HEK293T (cell line): Measurements from ENCODE around the gene ARHGAP22.

ENCODE experiments used
- CTCF ChIA-PET: fragments of 350-600 bp; formaldehyde crosslinking; extraction: SDS; loops from one replicate; lab custom pipeline; 2021; ENCODE audit warnings: antibody characterized with exemption, inconsistent platforms; lab: Yijun Ruan, JAX
- POLR2A ChIA-PET: fragments of 350-600 bp; formaldehyde crosslinking; extraction: SDS; loops from one replicate; lab custom pipeline; 2020; ENCODE audit warnings: antibody characterized with exemption, inconsistent platforms; lab: Yijun Ruan, JAX
- DNase-seq: peaks from one replicate; pipeline ENCODE4 v3.0.0; 2012; ENCODE audit warnings: mixed read lengths; ENCODE audit errors: extremely low spot score
- ARNT ChIP-seq: fragments of 450-650 bp; IDR thresholded peaks from 2 replicates; pipeline ENCODE4 v1.6.1; 2017; ENCODE audit warnings: mild to moderate bottlenecking
- BHLHE40 ChIP-seq: fragments of 450-650 bp; IDR thresholded peaks from 2 replicates; pipeline ENCODE4 v1.6.1; 2016; ENCODE audit warnings: mild to moderate bottlenecking, moderate library complexity, borderline replicate concordance
- CTBP1 ChIP-seq: fragments of 450-650 bp; IDR thresholded peaks from 2 replicates; pipeline ENCODE4 v1.6.1; 2016; ENCODE audit warnings: borderline replicate concordance
- ELF4 ChIP-seq: fragments of 450-650 bp; IDR thresholded peaks from 2 replicates; pipeline ENCODE4 v1.6.1; 2017; ENCODE audit warnings: antibody characterized with exemption
- FOXA1 ChIP-seq: fragments of 450-650 bp; IDR thresholded peaks from 2 replicates; pipeline ENCODE4 v1.6.1; 2016; ENCODE audit warnings: mild to moderate bottlenecking
- FOXK2 ChIP-seq: fragments of 450-650 bp; IDR thresholded peaks from 2 replicates; pipeline ENCODE4 v1.6.1; 2016; ENCODE audit warnings: mild to moderate bottlenecking
- FOXM1 ChIP-seq: fragments of 450-650 bp; IDR thresholded peaks from 2 replicates; pipeline ENCODE4 v1.6.1; 2017; ENCODE audit warnings: mild to moderate bottlenecking, borderline replicate concordance
- HDGF ChIP-seq: fragments of 450-650 bp; IDR thresholded peaks from 2 replicates; pipeline ENCODE4 v1.6.1; 2017; ENCODE audit warnings: antibody characterized with exemption, borderline replicate concordance
- L3MBTL2 ChIP-seq: fragments of 450-650 bp; conservative IDR thresholded peaks from 2 replicates; pipeline ENCODE4 v1.6.1; 2016; ENCODE audit warnings: mild to moderate bottlenecking
- LEF1 ChIP-seq: fragments of 450-650 bp; IDR thresholded peaks from 2 replicates; pipeline ENCODE4 v1.6.1; 2017; ENCODE audit warnings: mild to moderate bottlenecking, borderline replicate concordance
- NFRKB ChIP-seq: fragments of 450-650 bp; IDR thresholded peaks from 2 replicates; pipeline ENCODE4 v1.6.1; 2016; ENCODE audit warnings: mild to moderate bottlenecking, moderate library complexity
- PKNOX1 ChIP-seq: fragments of 450-650 bp; IDR thresholded peaks from 2 replicates; pipeline ENCODE4 v1.6.1; 2016
- SP1 ChIP-seq: fragments of 450-650 bp; IDR thresholded peaks from 2 replicates; pipeline ENCODE4 v1.6.1; 2017
- SUZ12 ChIP-seq: fragments of 450-650 bp; IDR thresholded peaks from 2 replicates; pipeline ENCODE4 v1.6.1; 2016; ENCODE audit warnings: mild to moderate bottlenecking
- TARDBP ChIP-seq: fragments of 450-650 bp; IDR thresholded peaks from 2 replicates; pipeline ENCODE4 v1.6.1; 2016
- ZNF384 ChIP-seq: fragments of 450-650 bp; IDR thresholded peaks from 2 replicates; pipeline ENCODE4 v1.6.1; 2016

The ARHGAP22 gene

DNA sequence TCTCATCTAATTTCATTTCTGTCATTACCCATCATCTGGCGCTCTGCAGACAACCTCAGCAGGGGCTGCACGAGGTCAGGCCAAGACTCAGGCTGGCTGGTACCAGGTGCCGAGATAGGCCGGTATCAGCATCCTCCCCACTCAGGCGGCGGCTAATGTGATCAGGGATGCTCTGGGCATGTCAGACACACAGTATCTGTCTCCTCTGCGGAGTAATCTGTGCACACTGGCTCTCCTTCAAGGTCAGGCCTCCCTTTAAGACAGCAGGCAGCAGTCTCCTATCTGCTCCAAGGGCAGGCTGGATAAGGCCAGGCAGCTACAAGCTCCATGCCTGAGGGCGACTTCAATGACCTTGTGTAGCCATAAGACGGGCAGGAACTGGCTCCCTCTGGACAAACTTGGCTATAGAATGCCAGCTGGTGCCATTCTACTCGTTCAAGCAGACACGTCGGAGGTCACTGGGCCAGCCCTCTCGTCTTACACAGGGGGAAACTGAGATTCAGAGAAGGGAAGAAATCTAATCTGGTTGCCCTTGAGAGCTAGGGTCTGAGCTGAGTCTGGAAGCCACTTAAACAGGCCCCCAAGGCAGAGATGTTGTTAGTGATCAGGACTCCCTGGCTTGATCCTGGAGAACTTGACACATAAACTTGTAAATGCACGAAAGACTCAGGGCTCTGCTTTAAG, 59.3 kb downstream of the ARHGAP22 start:
- ChIA-PET POLR2A (no interaction called here), CTCF (interaction anchor here (1.8 kb wide), 1 partner anchor 113 kb away, joined by 4 read pairs; no protein-coding TSS in a partner anchor)
- DNase-seq, result no peak
- TF ChIP-seq NFRKB (no peak), PKNOX1 (no peak)

GRCh38 chr10:48543182-48543844, 61.6 kb downstream of the ARHGAP22 start:
- POLR2A ChIA-PET, result no interaction called here
- CTCF ChIA-PET, result interaction anchor here (1.0 kb wide), 1 partner anchor 113 kb away, joined by 3 read pairs; no protein-coding TSS in a partner anchor
- DNase-seq, result no peak
- TF ChIP-seq BHLHE40 (no peak), TARDBP (no peak), SP1 (no peak), FOXK2 (no peak), SUZ12 (no peak), ELF4 (no peak)

DNA sequence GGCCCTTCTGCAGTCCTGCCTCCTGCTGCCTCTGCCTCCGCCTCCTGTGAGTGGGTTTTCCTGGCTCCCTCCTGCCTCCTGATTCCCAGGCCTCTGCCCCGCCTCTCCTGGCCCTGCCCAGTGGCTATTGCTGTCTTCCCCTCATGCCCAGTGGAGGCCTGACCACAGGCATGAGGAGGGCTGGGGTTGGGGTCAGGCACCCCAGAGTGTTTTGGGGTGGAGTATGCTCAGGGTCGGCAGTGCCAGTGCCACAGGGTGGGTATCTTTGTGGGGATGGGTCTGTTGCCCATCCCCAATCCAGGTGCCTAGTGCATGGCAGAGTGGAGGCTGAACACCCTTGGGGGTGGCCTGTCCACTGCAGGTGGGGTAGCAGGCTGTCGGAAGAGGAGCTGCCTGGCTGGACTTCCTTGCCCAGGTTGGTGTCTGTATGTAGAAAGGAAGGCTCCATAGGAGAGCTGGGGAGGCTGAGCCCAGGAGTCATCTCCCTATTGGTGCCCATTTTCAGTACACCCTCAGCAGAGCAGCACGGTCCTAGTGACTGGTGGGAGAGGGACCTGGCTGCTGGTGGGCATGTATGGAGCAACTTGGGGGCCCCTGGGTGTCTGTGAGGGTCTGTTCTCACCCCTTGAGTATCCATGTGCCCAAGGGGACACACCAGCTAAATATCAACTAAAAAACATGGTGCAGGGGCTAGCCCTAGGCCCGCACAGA, 62.2 kb downstream of the ARHGAP22 start:
- ChIA-PET CTCF (interaction anchor here (1.0 kb wide), 1 partner anchor 114 kb away, joined by 3 read pairs; no protein-coding TSS in a partner anchor), POLR2A (no interaction called here)
- TF ChIP-seq ELF4, result no peak
- TF ChIP-seq LEF1, result no peak
- TF ChIP-seq SP1, result no peak
- TF ChIP-seq FOXK2, result no peak
- TF ChIP-seq SUZ12, result no peak
- no peak for TF ChIP-seq PKNOX1
- TF ChIP-seq TARDBP, result no peak
- TF ChIP-seq HDGF, result no peak
- DNase-seq, result no peak

GRCh38 chr10:48541144-48541795, 63.6 kb downstream of the ARHGAP22 start:
- DNase-seq, result no peak
- ChIA-PET POLR2A (no interaction called here), CTCF (no interaction called here)

DNA sequence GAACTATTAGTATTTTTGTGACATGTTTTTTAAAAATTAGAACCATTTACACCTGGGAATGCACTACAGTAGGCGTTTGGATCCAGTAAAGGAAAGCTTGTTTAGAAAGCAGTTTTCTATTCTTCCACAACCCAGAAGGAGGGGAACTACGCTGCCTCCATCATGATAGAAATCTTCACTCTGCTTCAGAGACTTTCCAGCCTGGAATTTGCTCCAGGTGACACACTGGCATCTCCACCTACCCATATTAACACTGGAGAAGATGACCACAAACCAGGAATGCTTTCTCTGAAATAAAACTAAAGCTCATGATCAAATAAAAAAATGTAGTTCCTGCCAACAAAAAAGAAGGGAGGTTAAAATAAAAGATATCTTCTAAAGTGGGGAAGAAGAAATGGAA, 66.3 kb downstream of the ARHGAP22 start:
- CTCF ChIA-PET, result no interaction called here
- DNase-seq, result no peak
- POLR2A ChIA-PET, result no interaction called here
- TF ChIP-seq LEF1 (no peak), ZNF384 (no peak), FOXM1 (no peak), NFRKB (no peak), FOXA1 (no peak), SUZ12 (no peak), ARNT (no peak), SP1 (no peak), FOXK2 (no peak), HDGF (no peak), PKNOX1 (no peak), TARDBP (no peak), L3MBTL2 (no peak), ELF4 (no peak), BHLHE40 (no peak)

More at GRCh38 chr10:48541144-48541795, 63.6 kb downstream of the ARHGAP22 start:
- no peak for TF ChIP-seq ARNT
- no peak for TF ChIP-seq HDGF
- no peak for TF ChIP-seq LEF1
- TF ChIP-seq CTBP1, result no peak
- TF ChIP-seq SUZ12, result no peak
- no peak for TF ChIP-seq PKNOX1
- no peak for TF ChIP-seq FOXM1
- no peak for TF ChIP-seq SP1
- no peak for TF ChIP-seq NFRKB
- TF ChIP-seq BHLHE40, result no peak
- TF ChIP-seq FOXK2, result no peak
- TF ChIP-seq ZNF384, result no peak
- no peak for TF ChIP-seq L3MBTL2
- TF ChIP-seq TARDBP, result no peak
- no peak for TF ChIP-seq FOXA1
- TF ChIP-seq ELF4, result no peak
